ENCODE data around the gene TFR2. TPM values are rescaled to one million over a fixed set of nuclear protein-coding genes. Genes with fewer than 3 reads are reported as not detected.
A peak's percentile ranks its signal among the peaks of the same experiment; 100 is the strongest.

The TFR2 gene
- total RNA-seq, 1 donor from 2014 or later = 5.9 TPM

- H3K4me3 ChIP-seq (ENCODE audit: low read depth, low read length) = no peak overlapping the region
- no peak for TF ChIP-seq CTCF (conservative IDR thresholded peaks at IDR 0.05; ENCODE audit: low read depth, low read length)
- no peak for DNase-seq (ENCODE audit: low read depth)
These were observed 34.2 kb downstream of the TFR2 start for GRCh38 chr7:100607111-100607510.

- TF ChIP-seq CTCF (conservative IDR thresholded peaks at IDR 0.05; ENCODE audit: low read depth, low read length) = no peak
- no peak for DNase-seq (ENCODE audit: low read depth)
- no peak overlapping the region for H3K4me3 ChIP-seq (ENCODE audit: low read depth, low read length)
These were observed 35.0 kb downstream of the TFR2 start for GRCh38 chr7:100606313-100606712.

GRCh38 chr7:100604976-100605911, 36.1 kb downstream of the TFR2 start:
- peak overlapping the region; percentile 84 for H3K4me3 ChIP-seq (ENCODE audit: low read depth, low read length)
- DNase-seq (ENCODE audit: low read depth) = no peak
- TF ChIP-seq CTCF (conservative IDR thresholded peaks at IDR 0.05; ENCODE audit: low read depth, low read length) = no peak

- H3K4me3 ChIP-seq (ENCODE audit: low read depth, low read length) = peak overlapping the region; percentile 84
- DNase-seq (ENCODE audit: low read depth) = no peak
- peak; percentile 45 for TF ChIP-seq CTCF (conservative IDR thresholded peaks at IDR 0.05; ENCODE audit: low read depth, low read length)
These were observed 37.0 kb downstream of the TFR2 start for GRCh38 chr7:100604028-100604975.

- H3K4me3 ChIP-seq (ENCODE audit: low read depth, low read length) = peak overlapping the region; percentile 84
- TF ChIP-seq CTCF (conservative IDR thresholded peaks at IDR 0.05; ENCODE audit: low read depth, low read length) = no peak
- DNase-seq (ENCODE audit: low read depth) = no peak
These were observed 37.7 kb downstream of the TFR2 start for GRCh38 chr7:100603726-100604027.

- TF ChIP-seq CTCF (conservative IDR thresholded peaks at IDR 0.05; ENCODE audit: low read depth, low read length) = no peak
- no peak for DNase-seq (ENCODE audit: low read depth)
- no peak overlapping the region for H3K4me3 ChIP-seq (ENCODE audit: low read depth, low read length)
These were observed 38.2 kb downstream of the TFR2 start for GRCh38 chr7:100602889-100603725.

All from epithelial cell of proximal tubule (primary cell).